OCI-LY3 (cell line): ENCODE data around the gene RFC5.

Experiments
- H2AFZ ChIP-seq: fragments of 200-600, 300-600 bp; shearing (Covaris generic); 2 replicates; pipeline ENCODE4 v1.6.0; 2014; ENCODE audit warnings: antibody characterized with exemption, low read depth, low read length
- H3K27ac ChIP-seq: fragments of 200-600, 300-600 bp; sonication (generic); 2 replicates; pipeline ENCODE4 v1.5.1; 2014; ENCODE audit warnings: mild to moderate bottlenecking, low read length, moderate library complexity, mixed read lengths
- H3K27me3 ChIP-seq: fragments of 200-600, 300-600 bp; sonication (generic); 2 replicates; pipeline ENCODE4 v1.6.1; 2014; ENCODE audit warnings: low read depth, low read length, mixed read lengths
- H3K36me3 ChIP-seq: fragments of 200-600, 300-600 bp; sonication (generic); replicated peaks from 2 replicates; pipeline ENCODE3; 2014; ENCODE audit warnings: low read depth, low read length, mixed read lengths
- H3K4me1 ChIP-seq: fragments of 300-600, 200-600 bp; sonication (generic); 2 replicates; pipeline ENCODE4 v1.6.1; 2014; ENCODE audit warnings: low read length, mixed read lengths
- H3K4me2 ChIP-seq: fragments of 200-600, 300-600 bp; sonication (generic); 2 replicates; pipeline ENCODE4 v1.6.1; 2014; ENCODE audit warnings: low read length, mixed read lengths
- H3K4me3 ChIP-seq: fragments of 300-600, 200-600 bp; sonication (generic); 2 replicates; pipeline ENCODE4 v1.5.1; 2014; ENCODE audit warnings: antibody characterized with exemption, mild to moderate bottlenecking, low read length, moderate library complexity
- H3K79me2 ChIP-seq: fragments of 300-600, 200-600 bp; shearing (Covaris generic); 2 replicates; pipeline ENCODE4 v1.6.1; 2014; ENCODE audit warnings: mild to moderate bottlenecking, low read length, mixed read lengths
- H3K9ac ChIP-seq: fragments of 300-600, 200-600 bp; shearing (Covaris generic); 2 replicates; pipeline ENCODE4 v1.6.0; 2014; ENCODE audit warnings: mild to moderate bottlenecking, low read length, moderate library complexity
- H3K9me3 ChIP-seq: fragments of 200-600, 300-600 bp; shearing (Covaris generic); 2 replicates; pipeline ENCODE4 v1.6.1; 2014; ENCODE audit warnings: low read length, mixed read lengths; ENCODE audit not compliant: insufficient read depth
- H4K20me1 ChIP-seq: fragments of 200-600, 300-600 bp; sonication (generic); 2 replicates; pipeline ENCODE4 v1.6.1; 2016; ENCODE audit warnings: low read length, mixed read lengths; ENCODE audit not compliant: insufficient read depth
- EZH2phosphoT487 ChIP-seq: fragments of 200-600 bp; shearing (Covaris generic); IDR thresholded peaks from 2 replicates; pipeline ENCODE4 v1.6.1; 2018; ENCODE audit warnings: antibody characterized with exemption, mixed run types, low read depth
- TF ChIP-seq, protein P1 (sequence below): fragments of 200-600, 300-600 bp; sonication (generic); IDR thresholded peaks from 2 replicates; pipeline ENCODE4 v1.5.1; 2014; ENCODE audit warnings: antibody characterized with exemption, low read length, low read depth

Gene RFC5, protein sequence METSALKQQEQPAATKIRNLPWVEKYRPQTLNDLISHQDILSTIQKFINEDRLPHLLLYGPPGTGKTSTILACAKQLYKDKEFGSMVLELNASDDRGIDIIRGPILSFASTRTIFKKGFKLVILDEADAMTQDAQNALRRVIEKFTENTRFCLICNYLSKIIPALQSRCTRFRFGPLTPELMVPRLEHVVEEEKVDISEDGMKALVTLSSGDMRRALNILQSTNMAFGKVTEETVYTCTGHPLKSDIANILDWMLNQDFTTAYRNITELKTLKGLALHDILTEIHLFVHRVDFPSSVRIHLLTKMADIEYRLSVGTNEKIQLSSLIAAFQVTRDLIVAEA

DNA sequence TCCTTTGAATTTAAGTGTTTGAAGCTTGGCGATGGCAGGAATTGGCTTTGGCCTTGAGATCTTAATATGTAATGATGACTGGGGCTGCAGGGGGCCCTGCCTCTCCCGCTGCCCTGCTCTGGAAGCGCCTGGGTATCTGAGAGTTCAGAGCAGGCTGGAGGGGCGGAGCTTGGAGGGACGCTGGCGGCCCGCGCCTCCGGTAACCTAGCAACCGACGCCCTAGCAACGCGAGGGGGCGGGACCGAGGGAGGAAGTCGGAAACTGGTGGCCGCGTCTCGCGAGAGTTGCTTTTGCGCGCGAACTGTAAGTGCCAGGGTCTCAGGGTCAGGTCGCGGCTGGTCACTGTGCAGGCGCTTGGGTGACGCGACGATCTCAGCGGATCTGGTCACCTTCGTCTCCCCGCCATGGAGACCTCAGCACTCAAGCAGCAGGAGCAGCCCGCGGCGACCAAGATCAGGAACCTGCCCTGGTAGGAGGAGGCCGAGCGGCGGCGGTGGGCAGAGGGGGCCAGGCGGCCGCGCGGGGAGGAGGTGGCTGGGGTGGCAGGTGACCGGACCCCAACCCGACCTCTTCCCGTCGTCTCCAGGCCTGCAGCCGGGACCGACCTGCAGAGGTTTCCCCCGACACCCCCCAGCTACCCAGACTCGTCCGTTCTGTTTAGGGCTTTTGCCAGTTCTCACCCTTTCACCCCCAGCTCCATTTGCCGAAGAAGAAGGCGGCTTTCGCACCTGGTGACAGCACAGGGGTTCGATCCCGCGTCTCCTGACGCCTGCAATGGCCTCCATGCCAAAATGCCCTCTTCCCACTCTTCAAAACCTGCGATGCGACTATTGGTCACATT, at the start of gene RFC5:
Gene RFC5 (plus strand): TSS at position 280 of the 841 bp plus-strand sequence. CDS start 125 bp downstream, at position 405.
- H4K20me1 ChIP-seq, result peaks cover 3% of the 10 kb centered on the region; the same call in 1 of the 2 replicates
- peaks cover 20% of the 10 kb centered on the region for H3K79me2 ChIP-seq
- peak within 1 kb of the TSS; percentile 77 for H2AFZ ChIP-seq
- H3K4me2 ChIP-seq, result peak within 1 kb of the TSS; percentile 99
- H3K9me3 ChIP-seq, result no peaks in the 10 kb centered on the region
- H3K36me3 ChIP-seq, result peaks cover 31% of the 10 kb centered on the region
- H3K9ac ChIP-seq, result peak within 1 kb of the TSS; percentile 77
- H3K27ac ChIP-seq, result peak within 1 kb of the TSS; percentile 37
- no peaks in the 10 kb centered on the region for H3K27me3 ChIP-seq
- H3K4me1 ChIP-seq, result peaks cover 13% of the 10 kb centered on the region
- peak within 1 kb of the TSS; percentile 84 for H3K4me3 ChIP-seq
- TF ChIP-seq, protein P1, sequence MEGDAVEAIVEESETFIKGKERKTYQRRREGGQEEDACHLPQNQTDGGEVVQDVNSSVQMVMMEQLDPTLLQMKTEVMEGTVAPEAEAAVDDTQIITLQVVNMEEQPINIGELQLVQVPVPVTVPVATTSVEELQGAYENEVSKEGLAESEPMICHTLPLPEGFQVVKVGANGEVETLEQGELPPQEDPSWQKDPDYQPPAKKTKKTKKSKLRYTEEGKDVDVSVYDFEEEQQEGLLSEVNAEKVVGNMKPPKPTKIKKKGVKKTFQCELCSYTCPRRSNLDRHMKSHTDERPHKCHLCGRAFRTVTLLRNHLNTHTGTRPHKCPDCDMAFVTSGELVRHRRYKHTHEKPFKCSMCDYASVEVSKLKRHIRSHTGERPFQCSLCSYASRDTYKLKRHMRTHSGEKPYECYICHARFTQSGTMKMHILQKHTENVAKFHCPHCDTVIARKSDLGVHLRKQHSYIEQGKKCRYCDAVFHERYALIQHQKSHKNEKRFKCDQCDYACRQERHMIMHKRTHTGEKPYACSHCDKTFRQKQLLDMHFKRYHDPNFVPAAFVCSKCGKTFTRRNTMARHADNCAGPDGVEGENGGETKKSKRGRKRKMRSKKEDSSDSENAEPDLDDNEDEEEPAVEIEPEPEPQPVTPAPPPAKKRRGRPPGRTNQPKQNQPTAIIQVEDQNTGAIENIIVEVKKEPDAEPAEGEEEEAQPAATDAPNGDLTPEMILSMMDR, result no peak
- TF ChIP-seq EZH2phosphoT487, result no peak

- no peak overlapping the region for H2AFZ ChIP-seq
Observed at GRCh38 chr12:117967043-117967442, 49.5 kb upstream of the RFC5 start.

GRCh38 chr12:117967512-117967911, 49.0 kb upstream of the RFC5 start:
- no peaks in the 10 kb centered on the region for H3K9me3 ChIP-seq
- no peak overlapping the region for H3K27ac ChIP-seq
- no peaks in the 10 kb centered on the region for H3K4me1 ChIP-seq
- H3K4me3 ChIP-seq, result no peak overlapping the region
- no peak overlapping the region for H3K9ac ChIP-seq
- no peak for TF ChIP-seq EZH2phosphoT487
- TF ChIP-seq, protein P1, result no peak
- no peaks in the 10 kb centered on the region for H4K20me1 ChIP-seq
- peaks cover 51% of the 10 kb centered on the region for H3K27me3 ChIP-seq
- H3K4me2 ChIP-seq, result no peak overlapping the region
- H3K36me3 ChIP-seq, result no peaks in the 10 kb centered on the region
- no peak overlapping the region for H2AFZ ChIP-seq
- H3K79me2 ChIP-seq, result no peaks in the 10 kb centered on the region

More at GRCh38 chr12:117967043-117967442, 49.5 kb upstream of the RFC5 start:
- H3K4me2 ChIP-seq, result no peak overlapping the region
- H3K79me2 ChIP-seq, result no peaks in the 10 kb centered on the region
- H3K4me1 ChIP-seq, result no peaks in the 10 kb centered on the region
- TF ChIP-seq EZH2phosphoT487, result no peak
- TF ChIP-seq, protein P1, result no peak
- no peak overlapping the region for H3K27ac ChIP-seq
- no peak overlapping the region for H3K4me3 ChIP-seq
- no peaks in the 10 kb centered on the region for H3K36me3 ChIP-seq
- H4K20me1 ChIP-seq, result no peaks in the 10 kb centered on the region
- no peak overlapping the region for H3K9ac ChIP-seq
- no peaks in the 10 kb centered on the region for H3K9me3 ChIP-seq
- peaks cover 51% of the 10 kb centered on the region for H3K27me3 ChIP-seq
